GM12878 (cell line): ENCODE measurements around the gene XPO1. TPM values are rescaled to one million over a fixed set of nuclear protein-coding genes. Genes with fewer than 3 reads are reported as not detected.

ENCODE experiments used
- BMI1 ChIP-seq: fragments of 450-650 bp; IDR thresholded peaks from 2 replicates; pipeline ENCODE4 v1.6.1; 2016; ENCODE audit warnings: mild to moderate bottlenecking, moderate library complexity, borderline replicate concordance
- CBFB ChIP-seq: IDR thresholded peaks from 2 replicates; pipeline ENCODE4 v1.6.1; 2016; ENCODE audit warnings: antibody characterized with exemption, low read depth
- CHD2 ChIP-seq: IDR thresholded peaks from 2 replicates; pipeline ENCODE4 v1.6.1; 2011; ENCODE audit warnings: low read depth, low read length, improper control_type of control experiment, borderline replicate concordance
- HCFC1 ChIP-seq: fragments of 150-350 bp; IDR thresholded peaks from 2 replicates; pipeline ENCODE4 v1.6.1; 2014; ENCODE audit warnings: low read length
- MTA2 ChIP-seq: fragments of 450-650 bp; IDR thresholded peaks from 2 replicates; pipeline ENCODE4 v1.6.1; 2016; ENCODE audit warnings: low read depth, mild to moderate bottlenecking, moderate library complexity
- MTA3 ChIP-seq: IDR thresholded peaks from 2 replicates; pipeline ENCODE4 v1.6.1; 2012; ENCODE audit warnings: low read length, inconsistent platforms, borderline replicate concordance
- NFYB ChIP-seq: IDR thresholded peaks from 2 replicates; pipeline ENCODE4 v1.6.1; 2011; ENCODE audit warnings: low read depth, mild to moderate bottlenecking, low read length, improper control_type of control experiment, moderate library complexity; ENCODE audit not compliant: insufficient read depth
- PAX5 ChIP-seq: IDR thresholded peaks from 2 replicates; pipeline ENCODE4 v1.6.1; 2011; ENCODE audit warnings: low read depth, low read length, borderline replicate concordance
- POLR2AphosphoS2 ChIP-seq: IDR thresholded peaks from 2 replicates; pipeline ENCODE4 v1.6.1; 2011; ENCODE audit warnings: low read depth, mild to moderate bottlenecking, low read length, improper control_type of control experiment, moderate library complexity
- RCOR1 ChIP-seq: conservative IDR thresholded peaks from 2 replicates; pipeline ENCODE4 v1.6.1; 2012; ENCODE audit warnings: low read depth, low read length, improper control_type of control experiment
- STAT1 ChIP-seq: fragments of 450-650 bp; conservative IDR thresholded peaks from 2 replicates; pipeline ENCODE4 v1.6.1; 2014; ENCODE audit warnings: antibody characterized with exemption, mild to moderate bottlenecking
- ZBED1 ChIP-seq: IDR thresholded peaks from 2 replicates; pipeline ENCODE4 v1.6.1; 2016; ENCODE audit warnings: borderline replicate concordance
- ZNF384 ChIP-seq: IDR thresholded peaks from 2 replicates; pipeline ENCODE4 v1.6.1; 2012; ENCODE audit warnings: low read depth, mild to moderate bottlenecking, low read length, improper control_type of control experiment, borderline replicate concordance
- polyA plus RNA-seq, 11 experiments: library from polyadenylated mRNA; depleted of rRNA in 4 of 11; unstranded in 6 of 11; stranded (reverse) in 5 of 11; fragments of >200 nt; fragmentation: Nextera tagmentation in 4 of 11; fragmentation: Illumina TruSeq in 1 of 11; extraction: Ambion mirVana in 4 of 11; extraction: Trizol in 1 of 11; gene quantifications; 1 replicate in 1 of 11; 2 replicates in 10 of 11; pipeline versions ENCODE4 v1.2.1 to v1.2.3, GENCODE V29; 2011 to 2016; ENCODE audit warnings: inconsistent platforms in 2 of 11, missing spikeins in 2 of 11, low read depth in 1 of 11
- total RNA-seq, 4 experiments: library from RNA; depleted of rRNA in 3 of 4; stranded (reverse); fragments of >200 nt in 3 of 4; fragmentation: Illumina TruSeq in 1 of 4; extraction: Trizol in 1 of 4; gene quantifications; 2 replicates each; pipeline versions ENCODE4 v1.2.1 to v1.2.3, GENCODE V29; 2013 to 2021
- TF ChIP-seq, protein P1 (sequence below): IDR thresholded peaks from 2 replicates; pipeline ENCODE4 v1.6.1; 2012; ENCODE audit warnings: low read depth, low read length, improper control_type of control experiment
- TF ChIP-seq, protein P2 (sequence below): fragments of 450-650 bp; IDR thresholded peaks from 2 replicates; pipeline ENCODE4 v1.6.1; 2017; ENCODE audit warnings: mild to moderate bottlenecking
- TF ChIP-seq, protein P3 (sequence below): fragments of 450-650 bp; IDR thresholded peaks from 2 replicates; pipeline ENCODE4 v1.6.1; 2017; ENCODE audit warnings: mild to moderate bottlenecking, moderate library complexity
- TF ChIP-seq, protein P4 (sequence below), 3 experiments: IDR thresholded peaks in 2 of 3; conservative IDR thresholded peaks in 1 of 3; 2 replicates each; pipeline ENCODE4 v1.5.1; 2011; ENCODE audit warnings: low read depth in 3 of 3, low read length in 3 of 3, mild to moderate bottlenecking in 3 of 3, control low read depth in 2 of 3, moderate library complexity in 2 of 3, inconsistent platforms in 1 of 3, mixed read lengths in 1 of 3; ENCODE audit not compliant: control insufficient read depth in 2 of 3, insufficient read depth in 1 of 3; ENCODE audit errors: extremely low read depth in 1 of 3
- TF ChIP-seq, protein P5 (sequence below): IDR thresholded peaks from 2 replicates; pipeline ENCODE4 v1.6.1; 2011; ENCODE audit warnings: low read depth, mild to moderate bottlenecking, low read length, moderate library complexity, borderline replicate concordance; ENCODE audit errors: extremely low read depth

XPO1 gene
- total and polyA plus RNA-seq, 10 of the 15 experiments (the other 5 are each of a cell fraction or from before 2014, with no cell fraction given): 57.3 to 216 (median 153) TPM

DNA sequence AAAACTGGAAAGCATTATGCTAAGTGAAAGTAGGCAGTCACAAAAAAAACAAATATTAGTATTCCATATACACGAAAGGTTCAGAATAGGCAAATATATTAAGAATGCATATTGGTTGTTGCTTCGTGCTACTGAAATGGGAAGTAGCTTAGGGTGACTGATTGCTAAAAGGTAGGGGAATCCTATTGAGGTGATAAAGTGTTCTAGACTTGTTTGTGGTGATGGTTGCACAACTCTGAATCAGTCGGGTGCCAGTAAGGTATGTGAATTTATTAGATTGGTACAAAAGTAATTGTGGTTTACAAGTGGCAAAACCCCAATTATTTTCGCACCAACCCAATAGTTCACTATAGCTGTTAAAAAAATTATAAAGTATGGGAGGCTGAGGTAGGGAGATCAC is 88.0 kb downstream of the XPO1 start (continued):
- TF ChIP-seq POLR2AphosphoS2: no peak
- TF ChIP-seq ZBED1: no peak
- TF ChIP-seq STAT1: no peak
- no peak for TF ChIP-seq RCOR1
- TF ChIP-seq MTA3: no peak
- no peak for TF ChIP-seq PAX5
- TF ChIP-seq ZNF384: no peak
- TF ChIP-seq, protein P1, sequence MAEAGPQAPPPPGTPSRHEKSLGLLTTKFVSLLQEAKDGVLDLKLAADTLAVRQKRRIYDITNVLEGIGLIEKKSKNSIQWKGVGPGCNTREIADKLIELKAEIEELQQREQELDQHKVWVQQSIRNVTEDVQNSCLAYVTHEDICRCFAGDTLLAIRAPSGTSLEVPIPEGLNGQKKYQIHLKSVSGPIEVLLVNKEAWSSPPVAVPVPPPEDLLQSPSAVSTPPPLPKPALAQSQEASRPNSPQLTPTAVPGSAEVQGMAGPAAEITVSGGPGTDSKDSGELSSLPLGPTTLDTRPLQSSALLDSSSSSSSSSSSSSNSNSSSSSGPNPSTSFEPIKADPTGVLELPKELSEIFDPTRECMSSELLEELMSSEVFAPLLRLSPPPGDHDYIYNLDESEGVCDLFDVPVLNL: no peak
- TF ChIP-seq HCFC1: no peak
- TF ChIP-seq, protein P2, sequence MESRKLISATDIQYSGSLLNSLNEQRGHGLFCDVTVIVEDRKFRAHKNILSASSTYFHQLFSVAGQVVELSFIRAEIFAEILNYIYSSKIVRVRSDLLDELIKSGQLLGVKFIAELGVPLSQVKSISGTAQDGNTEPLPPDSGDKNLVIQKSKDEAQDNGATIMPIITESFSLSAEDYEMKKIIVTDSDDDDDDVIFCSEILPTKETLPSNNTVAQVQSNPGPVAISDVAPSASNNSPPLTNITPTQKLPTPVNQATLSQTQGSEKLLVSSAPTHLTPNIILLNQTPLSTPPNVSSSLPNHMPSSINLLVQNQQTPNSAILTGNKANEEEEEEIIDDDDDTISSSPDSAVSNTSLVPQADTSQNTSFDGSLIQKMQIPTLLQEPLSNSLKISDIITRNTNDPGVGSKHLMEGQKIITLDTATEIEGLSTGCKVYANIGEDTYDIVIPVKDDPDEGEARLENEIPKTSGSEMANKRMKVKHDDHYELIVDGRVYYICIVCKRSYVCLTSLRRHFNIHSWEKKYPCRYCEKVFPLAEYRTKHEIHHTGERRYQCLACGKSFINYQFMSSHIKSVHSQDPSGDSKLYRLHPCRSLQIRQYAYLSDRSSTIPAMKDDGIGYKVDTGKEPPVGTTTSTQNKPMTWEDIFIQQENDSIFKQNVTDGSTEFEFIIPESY: no peak
- no peak for TF ChIP-seq CBFB
- TF ChIP-seq, protein P3, sequence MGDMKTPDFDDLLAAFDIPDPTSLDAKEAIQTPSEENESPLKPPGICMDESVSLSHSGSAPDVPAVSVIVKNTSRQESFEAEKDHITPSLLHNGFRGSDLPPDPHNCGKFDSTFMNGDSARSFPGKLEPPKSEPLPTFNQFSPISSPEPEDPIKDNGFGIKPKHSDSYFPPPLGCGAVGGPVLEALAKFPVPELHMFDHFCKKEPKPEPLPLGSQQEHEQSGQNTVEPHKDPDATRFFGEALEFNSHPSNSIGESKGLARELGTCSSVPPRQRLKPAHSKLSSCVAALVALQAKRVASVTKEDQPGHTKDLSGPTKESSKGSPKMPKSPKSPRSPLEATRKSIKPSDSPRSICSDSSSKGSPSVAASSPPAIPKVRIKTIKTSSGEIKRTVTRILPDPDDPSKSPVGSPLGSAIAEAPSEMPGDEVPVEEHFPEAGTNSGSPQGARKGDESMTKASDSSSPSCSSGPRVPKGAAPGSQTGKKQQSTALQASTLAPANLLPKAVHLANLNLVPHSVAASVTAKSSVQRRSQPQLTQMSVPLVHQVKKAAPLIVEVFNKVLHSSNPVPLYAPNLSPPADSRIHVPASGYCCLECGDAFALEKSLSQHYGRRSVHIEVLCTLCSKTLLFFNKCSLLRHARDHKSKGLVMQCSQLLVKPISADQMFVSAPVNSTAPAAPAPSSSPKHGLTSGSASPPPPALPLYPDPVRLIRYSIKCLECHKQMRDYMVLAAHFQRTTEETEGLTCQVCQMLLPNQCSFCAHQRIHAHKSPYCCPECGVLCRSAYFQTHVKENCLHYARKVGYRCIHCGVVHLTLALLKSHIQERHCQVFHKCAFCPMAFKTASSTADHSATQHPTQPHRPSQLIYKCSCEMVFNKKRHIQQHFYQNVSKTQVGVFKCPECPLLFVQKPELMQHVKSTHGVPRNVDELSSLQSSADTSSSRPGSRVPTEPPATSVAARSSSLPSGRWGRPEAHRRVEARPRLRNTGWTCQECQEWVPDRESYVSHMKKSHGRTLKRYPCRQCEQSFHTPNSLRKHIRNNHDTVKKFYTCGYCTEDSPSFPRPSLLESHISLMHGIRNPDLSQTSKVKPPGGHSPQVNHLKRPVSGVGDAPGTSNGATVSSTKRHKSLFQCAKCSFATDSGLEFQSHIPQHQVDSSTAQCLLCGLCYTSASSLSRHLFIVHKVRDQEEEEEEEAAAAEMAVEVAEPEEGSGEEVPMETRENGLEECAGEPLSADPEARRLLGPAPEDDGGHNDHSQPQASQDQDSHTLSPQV: no peak
- peak; percentile 91 for TF ChIP-seq MTA2
- TF ChIP-seq, protein P4, sequence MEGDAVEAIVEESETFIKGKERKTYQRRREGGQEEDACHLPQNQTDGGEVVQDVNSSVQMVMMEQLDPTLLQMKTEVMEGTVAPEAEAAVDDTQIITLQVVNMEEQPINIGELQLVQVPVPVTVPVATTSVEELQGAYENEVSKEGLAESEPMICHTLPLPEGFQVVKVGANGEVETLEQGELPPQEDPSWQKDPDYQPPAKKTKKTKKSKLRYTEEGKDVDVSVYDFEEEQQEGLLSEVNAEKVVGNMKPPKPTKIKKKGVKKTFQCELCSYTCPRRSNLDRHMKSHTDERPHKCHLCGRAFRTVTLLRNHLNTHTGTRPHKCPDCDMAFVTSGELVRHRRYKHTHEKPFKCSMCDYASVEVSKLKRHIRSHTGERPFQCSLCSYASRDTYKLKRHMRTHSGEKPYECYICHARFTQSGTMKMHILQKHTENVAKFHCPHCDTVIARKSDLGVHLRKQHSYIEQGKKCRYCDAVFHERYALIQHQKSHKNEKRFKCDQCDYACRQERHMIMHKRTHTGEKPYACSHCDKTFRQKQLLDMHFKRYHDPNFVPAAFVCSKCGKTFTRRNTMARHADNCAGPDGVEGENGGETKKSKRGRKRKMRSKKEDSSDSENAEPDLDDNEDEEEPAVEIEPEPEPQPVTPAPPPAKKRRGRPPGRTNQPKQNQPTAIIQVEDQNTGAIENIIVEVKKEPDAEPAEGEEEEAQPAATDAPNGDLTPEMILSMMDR (IDR thresholded peaks at IDR 0.05 in 2 of 3, conservative IDR thresholded peaks at IDR 0.05 in 1 of 3; ENCODE audit: control insufficient read depth in 2 of 3, extremely low read depth in 1 of 3, insufficient read depth in 1 of 3, low read depth in 3 of 3, low read length in 3 of 3): no peak
- TF ChIP-seq, protein P5, sequence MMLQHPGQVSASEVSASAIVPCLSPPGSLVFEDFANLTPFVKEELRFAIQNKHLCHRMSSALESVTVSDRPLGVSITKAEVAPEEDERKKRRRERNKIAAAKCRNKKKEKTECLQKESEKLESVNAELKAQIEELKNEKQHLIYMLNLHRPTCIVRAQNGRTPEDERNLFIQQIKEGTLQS: no peak
- no peak for TF ChIP-seq BMI1
- no peak for TF ChIP-seq NFYB
- no peak for TF ChIP-seq CHD2
